ENCODE data around the gene EPB42.

GRCh38 chr15:43185157-43186002, 35.4 kb downstream of the EPB42 start, which contains the start of gene CCNDBP1:
- peak; percentile 67 for TF ChIP-seq CTCF (IDR thresholded peaks at IDR 0.05)
- TF ChIP-seq EZH2 (IDR thresholded peaks at IDR 0.05; ENCODE audit: borderline replicate concordance, insufficient read depth, low read depth, low read length, poor library complexity, severe bottlenecking) = no peak
